Erythroblast (primary cell): ENCODE data around the gene CCDC191.

Source experiments
- GATA1 ChIP-seq: IDR thresholded peaks from 2 replicates; pipeline ENCODE4 v1.6.1; 2011; ENCODE audit warnings: low read depth, mild to moderate bottlenecking, control low read depth, low read length, moderate library complexity
- POLR2A ChIP-seq: IDR thresholded peaks from 2 replicates; pipeline ENCODE4 v1.6.1; 2011; ENCODE audit warnings: mild to moderate bottlenecking, low read length

- TF ChIP-seq POLR2A (no peak), GATA1 (no peak)
Observed at GRCh38 chr3:114052216-114052615, 4.1 kb downstream of the CCDC191 start.
